DMS153 (cell line): ENCODE results near the gene LRPAP1.

ENCODE experiments used
- DNase-seq: peaks from one replicate; lab custom pipeline; 2025; lab: John Stamatoyannopoulos, UW

Gene LRPAP1

DNA sequence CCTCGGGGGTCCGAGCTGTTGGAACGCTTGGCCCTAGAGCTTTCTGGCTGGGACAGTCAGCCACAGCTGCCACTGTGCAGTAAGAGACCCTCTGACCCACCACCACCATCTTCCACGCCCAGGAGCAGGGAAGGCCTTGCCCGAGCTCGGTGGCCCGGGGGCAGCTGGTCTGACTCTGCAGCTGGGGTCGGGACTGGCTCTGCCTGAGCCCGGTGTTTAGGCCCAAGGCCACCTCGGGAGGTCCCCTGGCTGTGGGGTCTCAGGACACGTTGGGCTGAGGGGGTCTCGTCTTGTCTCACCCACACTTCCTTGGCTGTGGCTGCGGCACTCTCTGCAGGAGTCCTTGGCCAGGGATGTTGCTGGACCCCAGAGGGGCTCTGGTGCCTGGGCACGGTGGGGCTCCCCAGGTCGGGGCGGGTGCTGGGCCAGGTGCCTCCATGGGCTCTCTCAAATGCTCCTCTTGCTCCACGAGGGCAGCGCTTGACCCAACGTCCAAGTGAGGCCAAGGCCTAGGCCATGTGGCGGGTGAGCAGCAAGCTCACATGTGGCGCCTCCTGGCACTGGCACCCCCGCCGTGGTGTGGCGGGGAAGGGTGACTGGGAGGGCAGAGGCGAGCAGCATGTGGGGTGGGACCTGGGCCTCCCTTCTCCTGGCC, 46.2 kb downstream of the LRPAP1 start:
- no peak for DNase-seq

DNA sequence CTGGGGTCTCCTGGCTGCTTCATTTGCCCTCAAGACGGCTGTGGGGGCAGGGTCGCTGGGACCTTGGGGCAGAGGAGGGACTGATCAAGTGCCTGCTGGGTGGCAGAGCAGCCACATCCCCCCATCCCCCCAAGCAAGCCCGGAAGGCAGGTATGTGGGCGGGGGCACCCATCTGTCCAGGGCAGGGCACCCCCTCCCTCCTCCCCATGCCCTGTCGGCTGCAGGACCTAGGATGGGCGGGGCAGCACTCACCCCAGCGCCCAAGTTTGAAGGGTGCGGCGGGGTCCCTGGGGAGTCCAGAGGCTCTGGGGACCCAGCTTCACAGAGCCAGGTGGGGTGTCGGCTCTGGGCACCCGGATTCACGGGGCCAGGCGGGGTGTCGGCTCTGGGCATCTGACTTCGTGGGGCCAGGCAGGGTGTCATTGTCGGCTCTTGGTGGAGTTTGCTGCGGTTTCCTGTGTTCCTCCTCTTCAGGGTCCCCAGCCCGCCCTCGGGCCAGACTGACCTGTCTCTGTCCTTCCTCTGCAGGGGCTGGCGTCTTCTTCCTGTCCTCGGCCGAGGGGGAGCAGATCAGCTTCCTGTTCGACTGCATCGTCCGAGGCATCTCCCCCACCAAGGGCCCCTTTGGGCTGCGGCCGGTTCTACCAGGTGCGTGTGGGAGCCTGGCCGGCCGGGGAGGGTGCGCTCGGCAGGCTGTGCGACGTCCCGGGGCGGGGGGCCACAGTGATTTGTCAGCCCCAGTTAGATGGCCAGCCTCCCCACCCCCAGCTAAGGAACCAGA, 47.0 kb downstream of the LRPAP1 start:
- DNase-seq, result no peak

- peak; percentile 5 for DNase-seq
These were observed 47.9 kb downstream of the LRPAP1 start for GRCh38 chr4:3484057-3484973.

DNA sequence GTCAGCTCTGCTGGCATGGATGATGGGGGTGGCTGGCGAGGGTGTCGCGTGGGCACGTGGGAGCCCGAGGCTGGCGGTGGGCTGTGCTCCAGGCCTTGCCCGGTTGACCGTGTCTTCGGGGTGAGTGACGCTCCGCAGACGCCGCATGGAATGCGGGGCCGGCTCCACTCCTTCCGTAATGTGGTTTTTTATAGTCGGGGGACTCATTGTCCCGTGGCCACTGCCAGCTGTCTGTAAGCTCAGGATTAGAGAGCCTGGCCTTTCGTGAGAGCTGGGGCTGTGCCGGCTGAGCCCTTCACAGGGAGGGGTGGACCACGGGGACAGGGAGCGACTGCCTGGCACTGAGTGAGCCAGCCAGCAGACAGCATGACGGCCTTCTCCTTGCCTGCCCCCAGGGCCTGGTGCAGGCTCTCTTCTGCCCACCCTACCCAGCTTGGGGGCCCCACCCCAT, 48.7 kb downstream of the LRPAP1 start:
- DNase-seq, result no peak

GRCh38 chr4:3482707-3483106, 49.5 kb downstream of the LRPAP1 start:
- DNase-seq, result no peak

- no peak for DNase-seq
These were observed 50.3 kb downstream of the LRPAP1 start for GRCh38 chr4:3481783-3482393.

DNA sequence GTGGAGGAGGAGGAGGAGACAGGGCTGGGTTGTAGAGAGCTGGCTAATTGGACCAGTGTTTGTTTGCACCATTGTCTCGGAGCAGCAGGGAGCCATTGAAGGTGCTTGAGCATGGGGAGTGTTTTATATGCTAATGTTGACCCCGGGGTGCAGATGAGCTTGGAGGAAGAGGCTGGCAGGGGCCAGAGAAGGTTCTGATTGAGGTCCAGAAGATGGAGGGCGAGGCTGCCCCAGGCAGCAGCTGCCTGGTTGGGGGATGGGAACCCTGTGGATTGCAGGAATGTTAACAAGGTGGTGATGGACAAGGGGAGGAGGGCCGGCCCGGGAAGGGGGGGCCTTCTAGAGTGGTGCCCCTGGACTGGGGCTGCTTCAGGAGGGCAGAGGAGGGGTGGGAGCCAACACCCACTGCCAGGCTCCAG, 51.1 kb downstream of the LRPAP1 start:
- DNase-seq, result no peak

GRCh38 chr4:3480528-3481112, 51.6 kb downstream of the LRPAP1 start:
- peak; percentile 25 for DNase-seq

GRCh38 chr4:3479358-3480101, 52.7 kb downstream of the LRPAP1 start:
- no peak for DNase-seq

- no peak for DNase-seq
These were observed 53.5 kb downstream of the LRPAP1 start for GRCh38 chr4:3478446-3479357.

DNA sequence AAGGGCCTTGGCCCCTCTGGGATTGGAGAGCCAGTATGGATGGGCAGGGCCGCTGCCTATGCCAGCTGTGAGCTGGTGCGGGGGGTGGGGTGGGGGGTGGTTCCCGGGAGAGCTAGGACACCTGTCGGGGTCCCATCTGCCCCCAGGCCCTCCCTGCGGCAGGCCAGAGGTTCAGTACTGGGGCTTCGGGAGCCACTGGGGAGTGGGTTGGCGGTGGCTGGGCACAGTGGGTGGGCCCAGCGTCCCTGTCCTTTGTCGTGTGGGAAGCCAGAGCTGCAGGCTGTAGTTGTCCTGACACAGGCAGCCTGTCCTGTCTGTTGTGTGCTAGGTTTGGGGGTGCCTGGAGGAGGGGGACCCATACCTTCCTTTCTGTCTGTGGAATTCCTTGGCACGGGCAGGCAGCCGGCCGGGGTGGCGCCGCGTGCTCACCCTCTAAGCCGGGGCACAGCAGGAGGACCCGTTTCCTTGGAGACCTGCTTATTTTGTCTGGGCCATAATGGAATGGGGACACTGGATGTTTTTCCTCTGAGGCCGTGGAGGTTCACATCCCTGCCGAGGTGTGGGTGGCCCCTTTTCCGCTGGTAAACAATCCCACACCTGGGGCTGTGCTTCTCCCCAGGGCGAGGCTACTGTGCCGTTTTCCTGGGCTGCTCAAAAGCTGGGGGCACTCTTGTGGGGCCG, 54.3 kb downstream of the LRPAP1 start:
- DNase-seq, result no peak

- DNase-seq, result no peak
These were observed 55.1 kb downstream of the LRPAP1 start for GRCh38 chr4:3476936-3477749.

DNA sequence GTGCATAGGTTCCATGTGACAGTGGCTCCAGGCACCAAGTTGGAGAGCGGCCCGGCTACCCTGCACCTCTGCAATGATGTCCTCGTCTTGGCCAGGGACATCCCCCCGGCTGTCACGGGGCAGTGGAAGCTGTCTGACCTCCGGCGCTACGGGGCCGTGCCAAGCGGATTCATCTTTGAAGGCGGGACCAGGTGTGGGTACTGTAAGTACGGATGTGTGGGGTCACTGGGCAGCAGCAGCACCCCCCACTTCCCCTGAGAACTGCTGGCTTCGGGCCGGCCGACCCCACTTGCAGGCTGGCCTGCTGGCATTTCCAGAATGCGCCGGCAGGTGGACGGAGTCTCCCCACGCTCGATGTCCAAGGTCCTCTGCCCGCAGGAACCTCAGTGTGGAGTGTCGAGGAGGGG, 55.9 kb downstream of the LRPAP1 start:
- DNase-seq, result no peak

DNA sequence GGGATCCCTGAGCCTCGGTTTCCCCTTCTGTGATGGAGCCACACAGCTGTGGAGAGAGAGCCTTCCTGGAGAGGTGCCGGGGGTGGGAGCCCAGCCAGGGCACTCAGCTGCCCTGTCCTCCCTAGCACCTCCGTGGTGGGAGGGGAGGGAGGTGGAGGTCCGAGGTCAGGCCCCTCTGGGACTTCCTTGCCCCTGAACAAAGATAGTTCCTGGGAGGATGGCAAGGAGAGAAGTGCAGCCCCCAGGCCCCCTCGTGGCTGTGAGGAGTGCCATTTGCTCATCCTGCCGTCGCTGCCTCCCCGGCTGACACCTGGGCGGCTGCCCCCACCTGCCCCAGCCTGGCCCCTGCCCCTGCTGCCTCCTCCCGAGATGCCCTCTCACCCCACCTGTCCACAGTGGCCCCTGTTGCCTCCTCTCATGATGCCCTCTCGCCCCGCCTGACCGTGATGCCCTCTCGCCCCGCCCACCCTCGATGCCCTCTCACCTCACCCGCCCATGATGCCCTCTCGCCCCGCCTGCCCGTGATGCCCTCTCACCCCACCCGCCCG, 56.4 kb downstream of the LRPAP1 start:
- no peak for DNase-seq

GRCh38 chr4:3475041-3475712, 57.0 kb downstream of the LRPAP1 start:
- no peak for DNase-seq

DNA sequence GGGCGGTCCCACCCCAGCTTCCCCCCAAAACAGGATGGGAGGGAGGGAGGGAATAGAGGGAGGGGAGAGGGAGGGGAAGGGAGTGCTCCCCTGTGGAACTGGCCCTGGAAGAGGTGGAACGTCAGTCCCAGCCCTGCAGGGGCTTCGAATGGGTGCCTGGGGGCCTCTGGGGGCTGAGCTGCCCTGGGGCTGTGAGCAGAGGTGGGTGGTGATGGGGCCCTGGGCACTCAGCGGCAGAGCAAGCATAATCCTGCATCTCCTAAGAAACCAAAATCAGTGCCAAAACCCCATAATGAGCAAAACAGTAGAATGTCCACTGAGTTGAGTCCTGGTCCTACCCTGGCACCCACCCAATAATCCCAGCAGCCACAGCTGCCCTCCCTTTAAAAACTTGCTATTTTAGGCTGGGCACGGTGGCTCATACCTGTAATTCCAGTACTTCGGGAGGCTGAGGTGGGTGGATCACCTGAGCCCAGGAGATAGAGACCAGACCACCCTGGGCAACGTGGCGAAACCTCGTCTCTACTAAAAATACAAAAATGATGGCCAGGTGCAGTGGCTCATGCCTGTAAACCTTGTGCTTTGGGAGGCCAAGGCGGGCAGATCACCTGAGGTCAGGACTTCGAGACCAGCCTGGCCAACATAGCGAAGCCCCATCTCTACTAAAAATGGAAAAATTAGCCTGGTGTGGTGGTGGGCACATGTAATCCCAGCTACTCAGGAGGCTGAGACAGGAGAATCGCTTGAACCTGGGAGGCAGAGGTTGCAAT, 58.0 kb downstream of the LRPAP1 start:
- DNase-seq, result no peak
